Stimulated activated naive B cell treated with anti-CD40 and anti-IgM and Interleukin-4, amounts not matched to agents 10 μg/mL and 1 μg/mL and 100 μg/mL, for 72 hours (primary cell): Measurements from ENCODE around the gene PEPD.

Source experiments
- ATAC-seq, 2 donors: fragments of 150-1000 bp; cut with Tn5 transposase; replicated peaks; 2 replicates each; pipeline ENCODE4 v1.10.0; 2021; ENCODE audit warnings: moderate library complexity in 1 of 2
- DNase-seq: peaks from one replicate; pipeline ENCODE4 v3.0.0; 2021
- H3K27ac Mint-ChIP-seq: one replicate; pipeline ENCODE4 v1.8.0; 2022; ENCODE audit warnings: mild to moderate bottlenecking, mixed read lengths
- H3K27me3 Mint-ChIP-seq, 2 donors: one replicate each; pipeline ENCODE4 v1.8.0; 2022; ENCODE audit warnings: mixed read lengths in 2 of 2
- H3K36me3 Mint-ChIP-seq, 2 donors: one replicate each; pipeline ENCODE4 v1.8.0; 2022; ENCODE audit warnings: mixed read lengths in 2 of 2, mild to moderate bottlenecking in 1 of 2
- H3K4me1 Mint-ChIP-seq, 2 donors: one replicate each; pipeline ENCODE4 v1.8.0; 2022; ENCODE audit warnings: mixed read lengths in 2 of 2, mild to moderate bottlenecking in 1 of 2
- H3K4me3 Mint-ChIP-seq, 2 donors: one replicate each; pipeline ENCODE4 v1.8.0; 2022; ENCODE audit warnings: mild to moderate bottlenecking in 2 of 2, mixed read lengths in 2 of 2, moderate library complexity in 1 of 2
- H3K9me3 Mint-ChIP-seq, 2 donors: one replicate each; pipeline ENCODE4 v1.8.0; 2022; ENCODE audit warnings: mixed read lengths in 2 of 2, mild to moderate bottlenecking in 1 of 2

Gene PEPD

GRCh38 chr19:33554391-33554790, 32.8 kb upstream of the PEPD start:
- peaks cover 0 to 1% of the 10 kb centered on the region in 2 donors for H3K9me3 Mint-ChIP-seq
- H3K36me3 Mint-ChIP-seq: no peaks in the 10 kb centered on the region
- H3K27me3 Mint-ChIP-seq: peaks cover 4 to 10% of the 10 kb centered on the region in 2 donors
- H3K4me1 Mint-ChIP-seq: no peaks in the 10 kb centered on the region
- no peak for DNase-seq
- no peak for ATAC-seq
- no peak overlapping the region for H3K4me3 Mint-ChIP-seq
- H3K27ac Mint-ChIP-seq: no peak overlapping the region

DNA sequence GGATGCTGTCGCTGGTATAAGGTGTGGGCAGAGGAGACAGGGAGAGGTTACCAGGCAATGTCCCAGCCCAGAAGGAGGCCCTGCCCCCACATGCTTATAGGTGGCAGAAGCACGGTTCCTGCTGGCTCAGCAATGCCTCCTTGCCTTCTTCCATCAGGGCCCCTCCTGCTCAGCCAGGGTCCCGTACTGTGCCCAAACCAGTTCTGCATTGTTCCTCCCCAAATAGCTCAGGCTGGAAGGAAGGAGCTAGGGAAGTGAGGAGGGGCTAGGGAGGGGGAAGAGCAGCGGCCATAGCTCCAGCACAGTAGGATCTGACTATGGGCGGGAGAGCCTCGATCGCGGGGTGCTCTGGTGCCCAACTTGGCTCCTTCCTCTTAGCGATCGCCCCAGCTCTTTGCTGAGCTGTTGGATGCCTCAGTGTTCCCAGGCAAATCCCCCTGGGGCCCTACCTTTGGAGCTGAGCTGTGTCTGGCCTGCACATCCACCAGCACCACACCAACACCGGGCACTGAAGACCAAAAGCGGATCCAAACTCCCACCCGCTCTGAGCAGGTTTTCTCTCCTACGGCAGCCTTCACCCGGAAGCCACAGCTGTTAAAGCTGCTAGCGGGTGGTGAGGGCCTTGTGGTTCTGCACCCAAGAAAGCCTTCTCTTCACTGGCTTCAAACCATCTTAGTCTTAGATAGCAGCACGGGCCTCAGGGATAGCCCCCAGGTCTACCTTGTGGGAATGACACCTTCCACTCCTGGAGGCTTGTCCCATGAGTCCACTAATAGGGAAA, 32.1 kb upstream of the PEPD start:
- peaks cover 4 to 6% of the 10 kb centered on the region in 2 donors for H3K27me3 Mint-ChIP-seq
- H3K4me1 Mint-ChIP-seq: no peaks in the 10 kb centered on the region
- H3K9me3 Mint-ChIP-seq: peaks cover 0 to 1% of the 10 kb centered on the region in 2 donors
- no peak for ATAC-seq
- no peak overlapping the region for H3K27ac Mint-ChIP-seq
- DNase-seq: no peak
- H3K36me3 Mint-ChIP-seq: no peaks in the 10 kb centered on the region
- no peak overlapping the region for H3K4me3 Mint-ChIP-seq

GRCh38 chr19:33552928-33553279, 31.3 kb upstream of the PEPD start:
- H3K27ac Mint-ChIP-seq: no peak overlapping the region
- ATAC-seq (no peak), DNase-seq (no peak)
- no peaks in the 10 kb centered on the region for H3K36me3 Mint-ChIP-seq
- H3K9me3 Mint-ChIP-seq: peaks cover 0 to 1% of the 10 kb centered on the region in 2 donors
- H3K4me3 Mint-ChIP-seq: no peak overlapping the region
- H3K27me3 Mint-ChIP-seq: peaks cover 0 to 6% of the 10 kb centered on the region in 2 donors
- H3K4me1 Mint-ChIP-seq: no peaks in the 10 kb centered on the region

DNA sequence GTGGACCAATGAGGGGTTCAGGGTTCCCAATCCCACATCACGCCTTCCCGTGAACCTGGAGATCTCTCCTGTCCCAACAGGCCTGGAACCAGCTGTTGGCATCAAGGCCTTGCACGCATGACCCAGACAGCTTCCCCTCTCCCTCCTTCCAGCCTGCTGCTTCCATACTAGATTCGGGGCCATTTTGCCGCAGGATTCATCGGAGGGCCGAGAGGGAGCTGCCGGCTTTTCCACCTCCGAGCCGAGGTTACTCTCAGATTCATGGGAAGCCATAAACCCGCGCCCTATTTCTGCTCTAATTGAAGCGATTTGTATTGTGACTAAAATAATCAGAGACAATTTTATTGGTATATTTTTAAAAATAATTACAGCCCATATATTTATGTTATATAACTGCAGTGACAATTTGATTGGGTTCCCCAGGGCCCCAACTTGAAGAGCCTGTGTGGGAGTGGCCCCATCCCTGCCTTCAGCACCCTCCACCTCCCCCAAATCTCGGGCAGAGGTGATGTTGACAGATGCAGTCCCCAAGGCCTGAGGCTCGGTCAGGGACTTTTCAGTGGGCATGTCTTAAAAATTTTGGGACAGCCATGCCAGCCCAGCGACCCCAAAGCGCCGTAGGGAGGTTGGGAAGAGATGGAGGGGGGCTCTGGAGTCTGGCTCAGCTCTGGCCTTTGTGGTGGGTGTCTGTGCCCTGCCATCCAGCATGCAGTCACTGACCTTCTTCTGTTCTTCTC, 30.8 kb upstream of the PEPD start:
- DNase-seq (no peak), ATAC-seq (no peak)
- H3K36me3 Mint-ChIP-seq: no peaks in the 10 kb centered on the region
- peaks cover 1 to 6% of the 10 kb centered on the region in 2 donors for H3K27me3 Mint-ChIP-seq
- H3K4me3 Mint-ChIP-seq: no peak overlapping the region
- H3K9me3 Mint-ChIP-seq: peaks cover 0 to 1% of the 10 kb centered on the region in 2 donors
- H3K4me1 Mint-ChIP-seq: no peaks in the 10 kb centered on the region
- no peak overlapping the region for H3K27ac Mint-ChIP-seq

GRCh38 chr19:33551676-33552075, 30.1 kb upstream of the PEPD start:
- Mint-ChIP-seq H3K4me3 (no peak overlapping the region), H3K36me3 (no peaks in the 10 kb centered on the region), H3K27ac (no peak overlapping the region), H3K4me1 (no peaks in the 10 kb centered on the region), H3K27me3 (peaks cover 6 to 8% of the 10 kb centered on the region in 2 donors), H3K9me3 (peaks cover 0 to 1% of the 10 kb centered on the region in 2 donors)
- ATAC-seq (no peak), DNase-seq (no peak)

- Mint-ChIP-seq H3K36me3 (no peaks in the 10 kb centered on the region), H3K27ac (peak overlapping the region; percentile 20), H3K4me1 (no peaks in the 10 kb centered on the region), H3K9me3 (peaks cover 0 to 1% of the 10 kb centered on the region in 2 donors), H3K27me3 (peaks cover 6 to 11% of the 10 kb centered on the region in 2 donors), H3K4me3 (no peak overlapping the region)
- ATAC-seq (no peak), DNase-seq (no peak)
Observed at GRCh38 chr19:33550768-33551167, 29.2 kb upstream of the PEPD start.

DNA sequence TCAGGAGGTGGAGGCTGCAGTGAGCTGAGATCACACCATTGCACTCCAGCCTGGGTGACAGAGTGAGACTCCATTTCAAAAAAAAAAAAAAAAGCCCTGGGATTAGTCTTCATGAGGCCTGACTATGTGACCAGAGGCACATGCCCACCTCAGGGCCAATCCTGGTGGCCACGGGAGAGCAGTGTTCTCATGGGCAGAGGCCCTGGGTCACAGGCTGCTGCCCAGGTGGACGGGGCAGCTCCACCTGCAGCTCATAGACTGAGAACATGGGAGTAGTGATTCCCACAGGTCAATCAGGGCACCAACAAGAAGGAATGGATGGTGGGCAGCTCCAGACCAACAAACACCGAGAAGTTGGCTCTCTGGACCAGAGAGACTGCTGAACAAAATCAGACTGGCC, 26.1 kb upstream of the PEPD start:
- Mint-ChIP-seq H3K4me1 (no peaks in the 10 kb centered on the region), H3K27me3 (peaks cover 2 to 18% of the 10 kb centered on the region in 2 donors), H3K36me3 (no peaks in the 10 kb centered on the region), H3K27ac (no peak overlapping the region), H3K9me3 (peaks cover 0 to 1% of the 10 kb centered on the region in 2 donors), H3K4me3 (no peak overlapping the region)
- ATAC-seq: no peak
- DNase-seq: no peak

- no peak overlapping the region for H3K4me3 Mint-ChIP-seq
- DNase-seq (no peak), ATAC-seq (no peak)
- no peaks in the 10 kb centered on the region for H3K9me3 Mint-ChIP-seq
- H3K36me3 Mint-ChIP-seq: no peaks in the 10 kb centered on the region
- H3K4me1 Mint-ChIP-seq: no peaks in the 10 kb centered on the region
- H3K27me3 Mint-ChIP-seq: peaks cover 5 to 27% of the 10 kb centered on the region in 2 donors
- H3K27ac Mint-ChIP-seq: no peak overlapping the region
Observed at GRCh38 chr19:33546656-33547055, 25.1 kb upstream of the PEPD start.

- DNase-seq (no peak), ATAC-seq (no peak)
- H3K36me3 Mint-ChIP-seq: no peaks in the 10 kb centered on the region
- no peak overlapping the region for H3K27ac Mint-ChIP-seq
- H3K4me3 Mint-ChIP-seq: no peak overlapping the region
- H3K4me1 Mint-ChIP-seq: no peaks in the 10 kb centered on the region
- H3K9me3 Mint-ChIP-seq: no peaks in the 10 kb centered on the region
- peaks cover 17 to 38% of the 10 kb centered on the region in 2 donors for H3K27me3 Mint-ChIP-seq
Observed at GRCh38 chr19:33545217-33545981, 23.8 kb upstream of the PEPD start.

- Mint-ChIP-seq H3K9me3 (peaks cover 5 to 7% of the 10 kb centered on the region in 2 donors), H3K27ac (no peak overlapping the region), H3K4me3 (no peak overlapping the region), H3K27me3 (peaks cover 36 to 73% of the 10 kb centered on the region in 2 donors), H3K4me1 (no peaks in the 10 kb centered on the region), H3K36me3 (no peaks in the 10 kb centered on the region)
- DNase-seq (no peak), ATAC-seq (no peak)
Observed at GRCh38 chr19:33535226-33535625, 13.6 kb upstream of the PEPD start.

- Mint-ChIP-seq H3K9me3 (peaks cover 5 to 6% of the 10 kb centered on the region in 2 donors), H3K27ac (no peak overlapping the region), H3K4me1 (no peaks in the 10 kb centered on the region), H3K4me3 (no peak overlapping the region), H3K27me3 (peaks cover 21 to 74% of the 10 kb centered on the region in 2 donors), H3K36me3 (no peaks in the 10 kb centered on the region)
- DNase-seq (no peak), ATAC-seq (no peak)
Observed at GRCh38 chr19:33532859-33533460, 11.4 kb upstream of the PEPD start.

DNA sequence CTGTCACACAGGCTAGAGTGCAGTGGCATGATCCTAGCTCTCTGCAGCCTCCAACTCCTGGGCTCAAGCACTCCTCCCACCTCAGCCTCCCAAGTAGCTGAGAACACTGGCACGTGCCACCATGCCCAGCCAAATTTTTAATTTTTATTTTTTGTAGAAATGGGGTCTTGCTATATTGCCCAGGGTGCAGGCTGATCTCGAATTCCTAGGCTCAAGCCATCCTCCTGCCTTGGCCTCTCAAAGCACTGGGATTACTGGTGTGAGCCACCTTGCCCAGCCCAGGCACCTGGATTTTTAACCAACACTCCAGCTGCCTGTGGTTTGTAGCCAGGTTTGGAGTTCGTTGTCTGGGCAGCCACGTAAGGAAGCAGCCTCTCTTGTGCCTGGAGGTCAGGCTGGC, 9.3 kb upstream of the PEPD start:
- Mint-ChIP-seq H3K36me3 (no peaks in the 10 kb centered on the region), H3K4me1 (no peaks in the 10 kb centered on the region), H3K9me3 (no peaks in the 10 kb centered on the region), H3K27me3 (peaks cover 22 to 70% of the 10 kb centered on the region in 2 donors), H3K4me3 (no peak overlapping the region), H3K27ac (no peak overlapping the region)
- ATAC-seq (no peak), DNase-seq (no peak)

GRCh38 chr19:33530296-33530695, 8.7 kb upstream of the PEPD start:
- H3K4me3 Mint-ChIP-seq: no peak overlapping the region
- H3K9me3 Mint-ChIP-seq: no peaks in the 10 kb centered on the region
- ATAC-seq: no peak

DNA sequence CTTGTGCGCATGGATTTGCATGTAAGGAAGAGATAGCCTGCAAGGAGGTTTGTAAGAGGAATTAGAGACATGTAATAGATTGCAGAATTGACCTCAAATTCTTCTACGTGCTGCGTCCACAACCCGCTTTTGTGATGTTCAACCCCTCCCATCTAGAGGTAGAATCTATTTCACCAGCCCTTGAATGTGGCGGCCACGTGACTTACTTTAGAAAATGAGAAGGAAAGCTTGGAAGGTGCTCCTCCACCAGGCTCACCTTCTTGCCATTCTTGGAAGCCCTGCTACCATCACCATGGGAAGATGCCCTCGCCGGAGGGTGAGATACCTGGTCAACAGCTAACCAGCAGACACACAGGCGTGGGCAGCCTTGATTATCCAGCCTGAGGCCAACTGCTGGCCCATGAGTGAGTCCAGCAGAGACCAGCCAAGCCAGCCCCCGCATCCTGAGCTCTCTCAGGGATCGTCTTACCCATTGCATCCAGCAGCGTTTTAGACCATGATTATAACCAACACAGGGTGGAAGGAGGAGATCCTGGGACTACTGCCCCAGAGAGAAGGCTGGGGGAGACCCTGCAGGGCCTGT, 7.6 kb upstream of the PEPD start:
- no peak for DNase-seq
- H3K9me3 Mint-ChIP-seq: no peaks in the 10 kb centered on the region
- no peaks in the 10 kb centered on the region for H3K4me1 Mint-ChIP-seq
- peaks cover 16 to 58% of the 10 kb centered on the region in 2 donors for H3K27me3 Mint-ChIP-seq
- no peaks in the 10 kb centered on the region for H3K36me3 Mint-ChIP-seq
- no peak overlapping the region for H3K4me3 Mint-ChIP-seq
- ATAC-seq: no peak
- no peak overlapping the region for H3K27ac Mint-ChIP-seq

More at GRCh38 chr19:33530296-33530695, 8.7 kb upstream of the PEPD start:
- no peaks in the 10 kb centered on the region for H3K4me1 Mint-ChIP-seq
- H3K27me3 Mint-ChIP-seq: peaks cover 21 to 65% of the 10 kb centered on the region in 2 donors
- no peak overlapping the region for H3K27ac Mint-ChIP-seq
- H3K36me3 Mint-ChIP-seq: no peaks in the 10 kb centered on the region
- no peak for DNase-seq
